H1 (cell line): Measurements from ENCODE around the gene TMEM117. TPM values are rescaled to one million over a fixed set of nuclear protein-coding genes. Genes with fewer than 3 reads are reported as not detected.

Experiments used
- BRCA1 ChIP-seq: IDR thresholded peaks from 2 replicates; pipeline ENCODE4 v1.6.1; 2012; ENCODE audit warnings: low read depth, low read length, improper control_type of control experiment
- CBX5 ChIP-seq: fragments of 300-800, 300-1000 bp; sonication (generic); IDR thresholded peaks from 2 replicates; pipeline ENCODE4 v1.7.1; 2016; ENCODE audit warnings: antibody characterized with exemption, low read length, low read depth
- CEBPB ChIP-seq: IDR thresholded peaks from 2 replicates; pipeline ENCODE4 v1.6.1; 2012; ENCODE audit warnings: low read depth, low read length
- CHD7 ChIP-seq: fragments of 300-600 bp; sonication (generic); IDR thresholded peaks from 2 replicates; pipeline ENCODE4 v1.7.1; 2012; ENCODE audit warnings: low read length, moderate library complexity, mild to moderate bottlenecking, inconsistent platforms; ENCODE audit not compliant: insufficient replicate concordance
- CTBP2 ChIP-seq: IDR thresholded peaks from 2 replicates; pipeline ENCODE4 v1.7.0; 2011; ENCODE audit warnings: borderline replicate concordance, mild to moderate bottlenecking, moderate library complexity, mixed read lengths, low read length; ENCODE audit not compliant: insufficient read depth, insufficient read length
- PHF8 ChIP-seq: fragments of 200-600 bp; sonication (generic); conservative IDR thresholded peaks from 2 replicates; pipeline ENCODE4 v1.7.1; 2012; ENCODE audit warnings: low read depth, mild to moderate bottlenecking, inconsistent platforms, low read length, moderate library complexity
- POU5F1 ChIP-seq: IDR thresholded peaks from 2 replicates; pipeline ENCODE4 v1.6.1; 2011; ENCODE audit warnings: low read depth, mild to moderate bottlenecking, low read length, moderate library complexity
- RXRA ChIP-seq: IDR thresholded peaks from 2 replicates; pipeline ENCODE4 v1.6.1; 2011; ENCODE audit warnings: low read depth, mild to moderate bottlenecking, low read length, moderate library complexity; ENCODE audit not compliant: insufficient read depth
- SIN3A ChIP-seq, 2 experiments: IDR thresholded peaks in 1 of 2; conservative IDR thresholded peaks in 1 of 2; 2 replicates each; pipeline ENCODE4 v1.6.1; 2011 to 2012; ENCODE audit warnings: low read length in 2 of 2, improper control_type of control experiment in 1 of 2, low read depth in 1 of 2, mild to moderate bottlenecking in 1 of 2
- SIX5 ChIP-seq: IDR thresholded peaks from 2 replicates; pipeline ENCODE4 v1.6.1; 2011; ENCODE audit warnings: mild to moderate bottlenecking, low read depth, low read length
- polyA plus RNA-seq, 7 experiments: library from polyadenylated mRNA; depleted of rRNA in 3 of 7; stranded (reverse) in 5 of 7; unstranded in 2 of 7; fragments of >200 nt in 5 of 7; fragments of 200-250 nt in 2 of 7; gene quantifications; 1 replicate in 5 of 7; 2 replicates in 1 of 7; 4 replicates in 1 of 7; pipeline versions ENCODE4 v1.2.1 to v1.2.3, GENCODE V29; 2011 to 2013; ENCODE audit warnings: missing spikeins in 2 of 7, mixed read lengths in 2 of 7
- total RNA-seq: library from RNA; stranded (reverse); fragmentation: NEBNext Ultra II Directional; extraction: Animal tissue kit (Norgen Biotek cat#: 25700); gene quantifications from 2 replicates; pipeline ENCODE4 v1.2.1, GENCODE V29; 2021

Gene TMEM117
- total and polyA plus RNA-seq, 2 of the 8 experiments (the other 6 are each of a cell fraction or from before 2014, with no cell fraction given) = 0.80 to 1.4 TPM

- TF ChIP-seq CHD7 (no peak), CEBPB (no peak), CTBP2 (no peak), RXRA (no peak), CBX5 (no peak), SIX5 (no peak), PHF8 (no peak), BRCA1 (no peak), SIN3A (conservative IDR thresholded peaks at IDR 0.05 in 1 of 2, IDR thresholded peaks at IDR 0.05 in 1 of 2; ENCODE audit: low read depth in 1 of 2, low read length in 2 of 2) (no peak), POU5F1 (no peak)
These were observed 521.6 kb downstream of the TMEM117 start (continued) for GRCh38 chr12:44357494-44357893.
